Measurements from ENCODE around the gene LIMK1.

LIMK1 gene

DNA sequence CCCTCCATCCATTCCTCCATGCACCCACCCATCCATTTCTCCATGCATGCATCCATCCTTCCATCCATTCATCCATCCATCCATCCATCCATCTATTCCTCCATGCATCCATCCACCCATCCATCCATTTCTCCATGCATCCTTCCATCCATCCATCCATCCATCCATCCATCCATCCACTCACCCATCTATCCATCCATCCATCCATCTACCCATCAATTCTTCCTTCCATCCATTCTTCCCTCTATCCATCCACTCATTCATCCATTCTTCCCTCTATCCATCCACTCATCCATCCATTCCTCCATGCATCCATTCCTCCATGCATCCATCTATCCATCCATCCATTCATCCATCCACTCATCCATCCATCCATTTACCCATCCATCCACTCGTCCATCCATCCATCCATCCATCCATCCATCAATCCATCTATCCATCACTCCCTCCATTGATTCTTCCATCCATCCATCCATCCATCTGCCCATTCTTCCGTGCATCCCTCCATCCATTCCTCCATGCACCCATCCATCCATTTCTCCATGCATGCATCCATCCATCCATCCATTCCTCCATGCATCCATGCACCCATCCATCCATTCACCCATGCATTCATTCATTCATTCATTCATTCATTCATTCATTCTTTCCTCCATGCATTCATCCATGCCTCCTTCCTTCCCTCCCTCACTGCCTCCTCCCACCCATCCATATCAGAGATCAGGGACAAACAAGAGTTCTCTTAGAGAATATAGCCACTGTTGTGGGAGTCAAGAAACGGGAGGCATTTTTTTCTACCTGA, 33.4 kb upstream of the LIMK1 start:
- no peak for DNase-seq
- Histone ChIP-seq H3K4me1 (ENCODE audit: control extremely low read depth in 1 of 4, control insufficient read depth in 4 of 4, insufficient read depth in 4 of 4, low read length in 3 of 4) (no peaks in the 10 kb centered on the region), H3K27ac (ENCODE audit: insufficient read depth in 1 of 2, low read depth in 1 of 2, low read length in 2 of 2, poor library complexity in 1 of 2, severe bottlenecking in 2 of 2) (no peak overlapping the region), H3K9me3 (ENCODE audit: control extremely low read depth in 1 of 5, control insufficient read depth in 4 of 5, insufficient read depth in 2 of 5, low read depth in 1 of 5, low read length in 4 of 5) (no peaks in the 10 kb centered on the region), H3K4me3 (ENCODE audit: control insufficient read depth in 1 of 7, extremely low read depth in 1 of 7, insufficient read depth in 4 of 7, low read depth in 2 of 7, low read length in 6 of 7) (no peak overlapping the region), H3K27me3 (replicated peaks in 2 of 5; ENCODE audit: control insufficient read depth in 4 of 5, insufficient read depth in 5 of 5, low read length in 4 of 5) (no peaks in the 10 kb centered on the region), H3K36me3 (ENCODE audit: control insufficient read depth in 4 of 4, insufficient read depth in 4 of 4, low read length in 3 of 4) (peaks cover 0 to 54% (median 2%) of the 10 kb centered on the region in 4 experiments)
- CTCF ChIA-PET: no interaction called here
- 100% methylated on average over 3 of the region's 3 CpGs for WGBS (ENCODE audit: insufficient coverage)
- POLR2A ChIA-PET: no interaction called here

DNA sequence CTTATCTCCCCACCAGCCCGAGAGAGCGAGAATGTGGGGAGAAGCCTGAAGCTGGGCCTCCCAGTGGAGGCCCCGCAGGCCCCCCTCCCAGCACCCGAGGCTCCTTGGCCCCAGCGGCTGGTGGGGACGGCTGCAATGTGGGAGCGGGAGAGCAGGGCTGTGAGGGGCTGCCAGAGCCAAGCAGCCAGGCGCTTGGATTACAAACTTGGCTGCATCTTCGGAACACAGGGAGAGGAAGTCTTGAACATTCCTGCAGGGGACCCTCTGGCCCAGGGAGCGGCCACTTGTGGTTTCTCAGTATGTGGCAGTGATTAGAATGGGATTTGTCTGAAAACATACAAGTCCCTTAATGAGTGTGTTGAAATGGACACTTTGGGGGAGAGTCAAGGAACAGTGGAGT, 32.4 kb upstream of the LIMK1 start:
- H3K27me3 ChIP-seq (replicated peaks in 2 of 5; ENCODE audit: control insufficient read depth in 4 of 5, insufficient read depth in 5 of 5, low read length in 4 of 5): no peaks in the 10 kb centered on the region
- no peaks in the 10 kb centered on the region for H3K9me3 ChIP-seq (ENCODE audit: control extremely low read depth in 1 of 5, control insufficient read depth in 4 of 5, insufficient read depth in 2 of 5, low read depth in 1 of 5, low read length in 4 of 5)
- H3K27ac ChIP-seq (ENCODE audit: insufficient read depth in 1 of 2, low read depth in 1 of 2, low read length in 2 of 2, poor library complexity in 1 of 2, severe bottlenecking in 2 of 2): no peak overlapping the region
- no peak overlapping the region for H3K4me3 ChIP-seq (ENCODE audit: control insufficient read depth in 1 of 7, extremely low read depth in 1 of 7, insufficient read depth in 4 of 7, low read depth in 2 of 7, low read length in 6 of 7)
- DNase-seq: no peak
- peaks cover 0 to 51% (median 2%) of the 10 kb centered on the region in 4 experiments for H3K36me3 ChIP-seq (ENCODE audit: control insufficient read depth in 4 of 4, insufficient read depth in 4 of 4, low read length in 3 of 4)
- ChIA-PET POLR2A (no interaction called here), CTCF (interaction anchor here (1.4 kb wide), 1 partner anchor 355 kb away, joined by 3 read pairs; no protein-coding TSS in a partner anchor)
- H3K4me1 ChIP-seq (ENCODE audit: control extremely low read depth in 1 of 4, control insufficient read depth in 4 of 4, insufficient read depth in 4 of 4, low read length in 3 of 4): no peaks in the 10 kb centered on the region
- 98% methylated on average over 8 of the region's 10 CpGs for WGBS (ENCODE audit: insufficient coverage)

DNA sequence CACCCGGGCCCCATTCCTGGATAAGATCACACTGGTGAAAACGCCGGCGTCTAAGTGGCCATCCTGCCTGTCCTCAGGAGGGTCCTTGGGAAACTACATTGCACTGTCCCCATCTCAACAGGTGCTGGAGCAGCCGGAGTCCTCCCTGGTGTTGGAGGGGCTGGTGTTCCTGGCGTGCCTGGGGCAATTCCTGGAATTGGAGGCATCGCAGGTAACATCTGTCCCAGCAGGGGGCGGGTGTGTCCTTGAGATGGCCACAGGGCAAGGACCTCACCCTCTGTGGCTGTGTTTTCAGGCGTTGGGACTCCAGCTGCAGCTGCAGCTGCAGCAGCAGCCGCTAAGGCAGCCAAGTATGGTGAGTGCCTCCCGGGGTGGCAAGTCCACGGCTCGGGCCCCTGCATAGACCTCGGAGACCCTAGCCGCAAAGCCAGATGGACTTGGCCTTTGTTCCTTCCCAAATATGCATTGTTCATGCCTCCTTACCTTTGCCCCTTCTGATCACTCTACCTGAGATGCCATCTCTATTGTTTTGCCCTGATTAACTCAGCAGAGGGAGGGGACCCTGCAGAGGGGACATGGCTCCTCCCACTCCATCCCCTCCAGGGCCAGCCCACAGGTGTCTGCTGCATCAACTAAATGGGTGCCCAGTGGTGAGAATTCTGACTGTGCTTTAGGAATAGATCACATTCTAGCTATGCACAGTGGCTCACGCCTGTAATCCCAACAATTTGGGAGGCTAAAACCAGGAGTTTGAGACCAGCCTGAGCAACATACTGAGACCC, 31.8 kb upstream of the LIMK1 start:
- Histone ChIP-seq H3K27me3 (replicated peaks in 2 of 5; ENCODE audit: control insufficient read depth in 4 of 5, insufficient read depth in 5 of 5, low read length in 4 of 5) (no peaks in the 10 kb centered on the region), H3K4me3 (ENCODE audit: control insufficient read depth in 1 of 7, extremely low read depth in 1 of 7, insufficient read depth in 4 of 7, low read depth in 2 of 7, low read length in 6 of 7) (no peak overlapping the region), H3K36me3 (ENCODE audit: control insufficient read depth in 4 of 4, insufficient read depth in 4 of 4, low read length in 3 of 4) (peaks cover 0 to 48% (median 4%) of the 10 kb centered on the region in 4 experiments), H3K27ac (ENCODE audit: insufficient read depth in 1 of 2, low read depth in 1 of 2, low read length in 2 of 2, poor library complexity in 1 of 2, severe bottlenecking in 2 of 2) (no peak overlapping the region), H3K4me1 (ENCODE audit: control extremely low read depth in 1 of 4, control insufficient read depth in 4 of 4, insufficient read depth in 4 of 4, low read length in 3 of 4) (no peaks in the 10 kb centered on the region), H3K9me3 (ENCODE audit: control extremely low read depth in 1 of 5, control insufficient read depth in 4 of 5, insufficient read depth in 2 of 5, low read depth in 1 of 5, low read length in 4 of 5) (no peaks in the 10 kb centered on the region)
- CTCF ChIA-PET: interaction anchor here (1.4 kb wide), 1 partner anchor 354 kb away, joined by 3 read pairs; no protein-coding TSS in a partner anchor
- WGBS (ENCODE audit: insufficient coverage): 93% methylated on average over 13 of the region's 16 CpGs
- POLR2A ChIA-PET: no interaction called here
- DNase-seq: no peak

DNA sequence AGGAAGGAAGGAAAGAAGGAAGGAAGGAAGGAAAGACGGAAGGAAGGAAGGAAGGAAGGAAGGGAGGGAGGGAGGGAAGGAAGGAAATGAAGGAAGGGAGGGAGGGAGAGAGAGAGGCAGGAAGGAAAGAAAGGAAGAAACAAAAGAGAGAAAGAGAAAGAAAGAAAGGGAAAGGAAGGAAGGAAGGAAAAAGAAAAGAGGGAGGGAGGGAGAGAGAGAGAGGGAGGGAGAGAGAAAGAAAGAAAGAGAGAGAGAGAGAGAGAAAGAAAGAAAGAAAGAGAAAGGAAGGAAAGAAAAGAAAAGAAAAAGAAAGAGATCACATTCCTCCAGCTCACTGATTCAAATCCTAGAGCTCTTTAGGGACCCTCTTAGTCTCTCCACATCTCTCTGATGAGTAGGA, 31.0 kb upstream of the LIMK1 start:
- Histone ChIP-seq H3K4me1 (ENCODE audit: control extremely low read depth in 1 of 4, control insufficient read depth in 4 of 4, insufficient read depth in 4 of 4, low read length in 3 of 4) (peaks cover 0 to 5% (median 2%) of the 10 kb centered on the region in 4 experiments), H3K27me3 (replicated peaks in 2 of 5; ENCODE audit: control insufficient read depth in 4 of 5, insufficient read depth in 5 of 5, low read length in 4 of 5) (no peaks in the 10 kb centered on the region), H3K9me3 (ENCODE audit: control extremely low read depth in 1 of 5, control insufficient read depth in 4 of 5, insufficient read depth in 2 of 5, low read depth in 1 of 5, low read length in 4 of 5) (no peaks in the 10 kb centered on the region), H3K27ac (ENCODE audit: insufficient read depth in 1 of 2, low read depth in 1 of 2, low read length in 2 of 2, poor library complexity in 1 of 2, severe bottlenecking in 2 of 2) (no peak overlapping the region), H3K4me3 (ENCODE audit: control insufficient read depth in 1 of 7, extremely low read depth in 1 of 7, insufficient read depth in 4 of 7, low read depth in 2 of 7, low read length in 6 of 7) (no peak overlapping the region), H3K36me3 (ENCODE audit: control insufficient read depth in 4 of 4, insufficient read depth in 4 of 4, low read length in 3 of 4) (peaks cover 0 to 40% (median 3%) of the 10 kb centered on the region in 4 experiments)
- ChIA-PET POLR2A (no interaction called here), CTCF (interaction anchor here (0.8 to 1.4 kb wide), 3 partner anchors 12 to 353 kb away, joined by 3 to 4 read pairs (median 4); no protein-coding TSS in a partner anchor)
- DNase-seq: no peak
- 87% methylated on average over 1 of the region's 1 CpG for WGBS (ENCODE audit: insufficient coverage)

DNA sequence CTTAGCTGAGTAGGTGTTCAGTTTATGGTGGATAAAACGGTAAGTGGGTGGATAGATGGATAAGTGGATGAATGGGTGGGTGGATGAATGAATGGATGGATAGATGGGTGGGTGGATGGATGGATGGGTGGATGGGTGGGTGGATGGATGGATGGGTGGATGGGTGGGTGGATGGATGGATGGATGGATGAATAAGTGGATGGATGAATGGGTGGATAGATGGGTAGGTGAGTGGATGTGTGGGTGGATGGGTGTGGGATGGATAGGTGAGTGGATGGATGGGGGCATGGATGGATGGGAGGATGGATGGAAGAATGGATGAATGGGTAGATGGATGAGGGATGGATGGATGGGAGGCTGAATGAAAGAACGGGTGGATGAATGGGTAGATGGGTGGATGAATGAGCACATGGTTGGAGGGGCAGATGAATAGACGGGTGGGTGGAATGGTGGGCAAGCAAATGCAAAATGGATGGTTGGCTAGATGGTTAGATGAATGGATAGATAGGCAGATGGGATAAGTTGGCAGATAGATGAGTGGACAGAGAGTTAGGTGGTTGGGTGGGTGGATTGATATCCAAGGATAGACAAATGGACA, 29.9 kb upstream of the LIMK1 start:
- Histone ChIP-seq H3K36me3 (ENCODE audit: control insufficient read depth in 4 of 4, insufficient read depth in 4 of 4, low read length in 3 of 4) (peaks cover 0 to 30% (median 3%) of the 10 kb centered on the region in 4 experiments), H3K4me1 (ENCODE audit: control extremely low read depth in 1 of 4, control insufficient read depth in 4 of 4, insufficient read depth in 4 of 4, low read length in 3 of 4) (peaks cover 0 to 10% (median 2%) of the 10 kb centered on the region in 4 experiments), H3K4me3 (ENCODE audit: control insufficient read depth in 1 of 7, extremely low read depth in 1 of 7, insufficient read depth in 4 of 7, low read depth in 2 of 7, low read length in 6 of 7) (no peak overlapping the region), H3K9me3 (ENCODE audit: control extremely low read depth in 1 of 5, control insufficient read depth in 4 of 5, insufficient read depth in 2 of 5, low read depth in 1 of 5, low read length in 4 of 5) (no peaks in the 10 kb centered on the region), H3K27me3 (replicated peaks in 2 of 5; ENCODE audit: control insufficient read depth in 4 of 5, insufficient read depth in 5 of 5, low read length in 4 of 5) (no peaks in the 10 kb centered on the region), H3K27ac (ENCODE audit: insufficient read depth in 1 of 2, low read depth in 1 of 2, low read length in 2 of 2, poor library complexity in 1 of 2, severe bottlenecking in 2 of 2) (no peak overlapping the region)
- 100% methylated on average over 3 of the region's 3 CpGs for WGBS (ENCODE audit: insufficient coverage)
- POLR2A ChIA-PET: no interaction called here
- DNase-seq: no peak
- CTCF ChIA-PET: interaction anchor here (0.6 to 1.2 kb wide), 3 partner anchors 11 to 80 kb away, joined by 3 to 4 read pairs (median 4); no protein-coding TSS in a partner anchor

DNA sequence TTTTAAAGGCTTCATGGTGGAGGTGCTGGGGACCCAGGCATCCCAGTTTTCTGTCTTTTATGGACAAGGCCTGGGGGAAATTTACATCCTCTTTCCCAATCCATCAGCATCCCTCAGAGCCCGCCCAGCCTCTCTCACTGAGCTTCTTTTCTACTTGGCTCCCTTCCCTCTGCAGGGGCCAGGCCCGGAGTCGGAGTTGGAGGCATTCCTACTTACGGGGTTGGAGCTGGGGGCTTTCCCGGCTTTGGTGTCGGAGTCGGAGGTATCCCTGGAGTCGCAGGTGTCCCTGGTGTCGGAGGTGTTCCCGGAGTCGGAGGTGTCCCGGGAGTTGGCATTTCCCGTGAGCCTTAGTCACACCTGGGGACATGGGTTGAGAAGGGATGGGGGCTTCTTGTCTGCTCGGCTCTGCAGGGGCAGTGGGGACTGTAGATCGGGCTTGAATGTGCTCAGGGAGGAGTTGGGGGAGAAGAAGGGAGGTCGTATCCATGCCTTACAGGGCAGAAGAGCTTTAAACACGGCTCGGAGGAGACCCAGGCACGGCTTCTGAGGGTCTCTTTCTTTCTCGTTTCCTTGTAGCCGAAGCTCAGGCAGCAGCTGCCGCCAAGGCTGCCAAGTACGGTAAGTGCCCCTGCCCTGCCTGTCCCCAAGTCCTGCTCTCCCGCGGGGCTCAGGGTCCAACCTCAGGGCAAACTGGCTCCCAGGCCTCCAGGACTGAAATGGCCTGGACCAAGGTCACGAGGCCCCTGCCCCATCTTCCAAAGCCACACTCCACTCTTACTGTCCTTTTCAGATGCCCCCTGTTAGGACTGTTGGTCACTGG, 27.3 kb upstream of the LIMK1 start:
- Histone ChIP-seq H3K27ac (ENCODE audit: insufficient read depth in 1 of 2, low read depth in 1 of 2, low read length in 2 of 2, poor library complexity in 1 of 2, severe bottlenecking in 2 of 2) (no peak overlapping the region), H3K36me3 (ENCODE audit: control insufficient read depth in 4 of 4, insufficient read depth in 4 of 4, low read length in 3 of 4) (peaks cover 0 to 28% (median 1%) of the 10 kb centered on the region in 4 experiments), H3K4me1 (ENCODE audit: control extremely low read depth in 1 of 4, control insufficient read depth in 4 of 4, insufficient read depth in 4 of 4, low read length in 3 of 4) (peaks cover 0 to 10% (median 2%) of the 10 kb centered on the region in 4 experiments), H3K4me3 (ENCODE audit: control insufficient read depth in 1 of 7, extremely low read depth in 1 of 7, insufficient read depth in 4 of 7, low read depth in 2 of 7, low read length in 6 of 7) (no peak overlapping the region), H3K27me3 (replicated peaks in 2 of 5; ENCODE audit: control insufficient read depth in 4 of 5, insufficient read depth in 5 of 5, low read length in 4 of 5) (no peaks in the 10 kb centered on the region), H3K9me3 (ENCODE audit: control extremely low read depth in 1 of 5, control insufficient read depth in 4 of 5, insufficient read depth in 2 of 5, low read depth in 1 of 5, low read length in 4 of 5) (no peaks in the 10 kb centered on the region)
- no peak for DNase-seq
- ChIA-PET POLR2A (no interaction called here), CTCF (interaction anchor here (2.0 kb wide), 1 partner anchor 11 kb away, joined by 10 read pairs; no protein-coding TSS in a partner anchor)
- 98% methylated on average over 20 of the region's 26 CpGs for WGBS (ENCODE audit: insufficient coverage)
